OCI-LY1 (cell line): Measurements from ENCODE around the gene IFI27L1.

Source experiments
- EZH2 ChIP-seq: fragments of 200-600 bp; sonication (generic), shearing (Covaris generic); IDR thresholded peaks from 2 replicates; pipeline ENCODE4 v1.8.0; 2017; ENCODE audit warnings: borderline replicate concordance, mixed run types, mild to moderate bottlenecking, antibody characterized with exemption, low read length, moderate library complexity, mixed read lengths
- TF ChIP-seq, protein P1 (sequence below): fragments of 200-600 bp; sonication (generic), shearing (Covaris generic); IDR thresholded peaks from 2 replicates; pipeline ENCODE4 v1.5.1; 2017; ENCODE audit warnings: mild to moderate bottlenecking, antibody characterized with exemption, low read length, moderate library complexity, mixed read lengths

GRCh38 chr14:94048691-94049624 lies 32.2 kb upstream of the IFI27L1 start:
- TF ChIP-seq, protein P1, sequence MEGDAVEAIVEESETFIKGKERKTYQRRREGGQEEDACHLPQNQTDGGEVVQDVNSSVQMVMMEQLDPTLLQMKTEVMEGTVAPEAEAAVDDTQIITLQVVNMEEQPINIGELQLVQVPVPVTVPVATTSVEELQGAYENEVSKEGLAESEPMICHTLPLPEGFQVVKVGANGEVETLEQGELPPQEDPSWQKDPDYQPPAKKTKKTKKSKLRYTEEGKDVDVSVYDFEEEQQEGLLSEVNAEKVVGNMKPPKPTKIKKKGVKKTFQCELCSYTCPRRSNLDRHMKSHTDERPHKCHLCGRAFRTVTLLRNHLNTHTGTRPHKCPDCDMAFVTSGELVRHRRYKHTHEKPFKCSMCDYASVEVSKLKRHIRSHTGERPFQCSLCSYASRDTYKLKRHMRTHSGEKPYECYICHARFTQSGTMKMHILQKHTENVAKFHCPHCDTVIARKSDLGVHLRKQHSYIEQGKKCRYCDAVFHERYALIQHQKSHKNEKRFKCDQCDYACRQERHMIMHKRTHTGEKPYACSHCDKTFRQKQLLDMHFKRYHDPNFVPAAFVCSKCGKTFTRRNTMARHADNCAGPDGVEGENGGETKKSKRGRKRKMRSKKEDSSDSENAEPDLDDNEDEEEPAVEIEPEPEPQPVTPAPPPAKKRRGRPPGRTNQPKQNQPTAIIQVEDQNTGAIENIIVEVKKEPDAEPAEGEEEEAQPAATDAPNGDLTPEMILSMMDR: no peak
- TF ChIP-seq EZH2: no peak
